Measurements from ENCODE around the gene FAM53B.

GRCh38 chr10:124624006-124624405, 120.2 kb downstream of the FAM53B start:
- TF ChIP-seq CTCF (tag by site-specific recombination; IDR thresholded peaks at IDR 0.05), result no peak
- TF ChIP-seq ZSCAN4 (tag by site-specific recombination; IDR thresholded peaks at IDR 0.05), result no peak
- no peak for TF ChIP-seq ZNF513 (tag by site-specific recombination; IDR thresholded peaks at IDR 0.05)
- TF ChIP-seq ZNF521 (tag by site-specific recombination; IDR thresholded peaks at IDR 0.05), result no peak
- no peak for TF ChIP-seq ZNF202 (tag by site-specific recombination; IDR thresholded peaks at IDR 0.05; ENCODE audit: borderline replicate concordance)
- no peak for TF ChIP-seq ZNF146 (tag by site-specific recombination; IDR thresholded peaks at IDR 0.05)
- no peak for TF ChIP-seq ZNF670 (tag by site-specific recombination; IDR thresholded peaks at IDR 0.05; ENCODE audit: low read depth)
- no peak for TF ChIP-seq ZNF777 (tag by site-specific recombination; IDR thresholded peaks at IDR 0.05; ENCODE audit: borderline replicate concordance)
- TF ChIP-seq YY1 (tag by site-specific recombination; IDR thresholded peaks at IDR 0.05), result no peak
- TF ChIP-seq ZBTB6 (tag by site-specific recombination; IDR thresholded peaks at IDR 0.05), result no peak
- TF ChIP-seq ZNF639 (tag by site-specific recombination; IDR thresholded peaks at IDR 0.05), result no peak
